HG03469 (cell line): ENCODE measurements around the gene ZBTB32.
"Not testable (repeated sequence)": the region's sequence is repeated elsewhere in the genome, so short reads cannot be mapped to it uniquely, and the experiment has no call there.

Experiments
- ATAC-seq: cut with Tn5 transposase; IDR thresholded peaks from one replicate; pipeline ENCODE4 v1.9.1; 2021; ENCODE audit warnings: mild to moderate bottlenecking, moderate library complexity, moderate number of reproducible peaks; ENCODE audit not compliant: unreplicated experiment

Gene ZBTB32

GRCh38 chr19:35719402-35720162 lies 15.2 kb downstream of the ZBTB32 start:
- no peak for ATAC-seq

GRCh38 chr19:35720163-35720524 lies 15.8 kb downstream of the ZBTB32 start:
- no peak for ATAC-seq

DNA sequence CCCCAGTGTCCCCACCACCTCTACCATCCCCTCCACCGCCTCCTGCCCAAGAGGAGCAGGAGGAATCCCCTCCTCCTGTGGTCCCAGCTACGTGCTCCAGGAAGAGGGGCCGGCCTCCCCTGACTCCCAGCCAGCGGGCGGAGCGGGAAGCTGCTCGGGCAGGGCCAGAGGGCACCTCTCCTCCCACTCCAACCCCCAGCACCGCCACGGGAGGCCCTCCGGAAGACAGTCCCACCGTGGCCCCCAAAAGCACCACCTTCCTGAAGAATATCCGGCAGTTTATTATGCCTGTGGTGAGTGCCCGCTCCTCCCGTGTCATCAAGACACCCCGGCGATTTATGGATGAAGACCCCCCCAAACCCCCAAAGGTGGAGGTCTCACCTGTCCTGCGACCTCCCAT lies 16.3 kb downstream of the ZBTB32 start:
- ATAC-seq = no peak

DNA sequence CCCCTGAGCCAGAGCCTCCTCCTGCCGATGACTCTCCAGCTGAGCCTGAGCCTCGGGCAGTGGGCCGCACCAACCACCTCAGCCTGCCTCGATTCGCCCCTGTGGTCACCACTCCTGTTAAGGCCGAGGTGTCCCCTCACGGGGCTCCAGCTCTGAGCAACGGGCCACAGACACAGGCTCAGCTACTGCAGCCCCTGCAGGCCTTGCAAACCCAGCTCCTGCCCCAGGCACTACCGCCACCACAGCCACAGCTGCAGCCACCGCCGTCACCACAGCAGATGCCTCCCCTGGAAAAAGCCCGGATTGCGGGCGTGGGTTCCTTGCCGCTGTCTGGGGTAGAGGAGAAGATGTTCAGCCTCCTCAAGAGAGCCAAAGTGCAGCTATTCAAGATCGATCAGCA lies 17.0 kb downstream of the ZBTB32 start:
- ATAC-seq = no peak

- ATAC-seq = no peak
Measured at GRCh38 chr19:35722461-35722860, 18.1 kb downstream of the ZBTB32 start.

DNA sequence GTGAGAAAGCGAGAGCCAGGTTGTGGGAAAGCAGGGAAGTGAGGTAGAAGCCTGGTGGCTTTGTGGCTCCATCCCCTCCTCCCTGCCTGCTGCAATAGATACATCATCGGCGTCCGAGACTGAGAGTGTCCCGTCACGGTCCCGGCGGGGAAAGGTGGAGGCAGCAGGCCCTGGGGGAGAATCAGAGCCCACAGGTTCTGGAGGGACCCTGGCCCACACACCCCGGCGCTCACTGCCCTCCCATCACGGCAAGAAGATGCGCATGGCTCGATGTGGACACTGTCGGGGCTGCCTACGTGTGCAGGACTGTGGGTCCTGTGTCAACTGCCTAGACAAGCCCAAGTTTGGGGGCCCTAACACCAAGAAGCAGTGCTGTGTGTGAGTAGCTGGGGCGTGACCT lies 18.5 kb downstream of the ZBTB32 start:
- ATAC-seq = no peak

DNA sequence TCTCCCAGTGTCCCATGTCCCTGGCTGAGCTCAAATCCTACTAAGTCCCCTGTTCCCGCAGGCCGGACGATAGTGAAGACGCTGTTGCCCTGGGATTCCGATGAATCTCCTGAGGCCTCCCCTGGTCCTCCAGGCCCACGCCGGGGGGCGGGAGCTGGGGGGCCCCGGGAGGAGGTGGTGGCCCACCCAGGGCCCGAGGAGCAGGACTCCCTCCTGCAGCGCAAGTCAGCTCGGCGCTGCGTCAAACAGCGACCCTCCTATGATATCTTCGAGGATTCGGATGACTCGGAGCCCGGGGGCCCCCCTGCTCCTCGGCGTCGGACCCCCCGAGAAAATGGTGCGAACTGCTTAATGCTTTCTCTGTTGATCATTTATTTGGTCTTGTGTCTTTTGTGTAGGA lies 19.3 kb downstream of the ZBTB32 start:
- ATAC-seq = no peak

- not testable (repeated sequence) for ATAC-seq
Measured at GRCh38 chr19:35724132-35724531, 19.8 kb downstream of the ZBTB32 start.

GRCh38 chr19:35724560-35724959 lies 20.2 kb downstream of the ZBTB32 start:
- no peak for ATAC-seq

GRCh38 chr19:35725216-35725861 lies 21.0 kb downstream of the ZBTB32 start:
- ATAC-seq = no peak

DNA sequence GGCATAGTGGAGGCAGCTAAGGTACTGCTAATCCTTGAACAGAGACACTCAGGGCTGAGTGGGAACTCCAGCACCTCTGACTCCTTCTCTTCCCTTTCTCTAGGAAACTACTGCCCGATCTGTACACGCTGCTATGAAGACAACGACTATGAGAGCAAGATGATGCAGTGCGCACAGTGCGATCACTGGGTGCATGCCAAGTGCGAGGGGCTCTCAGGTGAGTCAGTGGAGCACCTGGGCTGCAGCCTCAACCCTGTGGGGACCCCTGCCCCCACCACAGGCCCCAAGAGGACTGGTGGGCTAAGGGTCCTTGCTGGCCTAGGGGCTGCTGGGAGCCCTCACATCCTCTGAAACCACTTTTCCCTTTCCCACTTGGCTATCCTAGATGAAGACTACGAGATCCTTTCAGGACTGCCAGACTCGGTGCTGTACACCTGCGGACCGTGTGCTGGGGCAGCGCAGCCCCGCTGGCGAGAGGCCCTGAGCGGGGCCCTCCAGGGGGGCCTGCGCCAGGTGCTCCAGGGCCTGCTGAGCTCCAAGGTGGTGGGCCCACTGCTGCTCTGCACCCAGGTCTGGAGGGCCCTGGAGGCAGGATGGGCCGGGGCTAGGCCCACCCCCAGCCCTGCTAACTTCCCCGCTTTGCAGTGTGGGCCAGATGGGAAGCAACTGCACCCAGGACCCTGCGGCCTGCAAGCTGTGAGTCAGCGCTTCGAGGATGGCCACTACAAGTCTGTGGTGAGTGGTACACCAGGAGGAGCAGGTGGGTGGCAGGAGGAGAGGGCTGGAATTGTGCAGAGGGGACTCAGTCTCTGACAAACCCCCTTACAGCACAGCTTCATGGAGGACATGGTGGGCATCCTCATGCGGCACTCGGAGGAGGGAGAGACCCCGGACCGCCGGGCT lies 22.9 kb downstream of the ZBTB32 start:
- no peak for ATAC-seq

GRCh38 chr19:35727956-35728706 lies 23.8 kb downstream of the ZBTB32 start:
- ATAC-seq = no peak

GRCh38 chr19:35729021-35729420 lies 24.7 kb downstream of the ZBTB32 start:
- ATAC-seq = no peak

DNA sequence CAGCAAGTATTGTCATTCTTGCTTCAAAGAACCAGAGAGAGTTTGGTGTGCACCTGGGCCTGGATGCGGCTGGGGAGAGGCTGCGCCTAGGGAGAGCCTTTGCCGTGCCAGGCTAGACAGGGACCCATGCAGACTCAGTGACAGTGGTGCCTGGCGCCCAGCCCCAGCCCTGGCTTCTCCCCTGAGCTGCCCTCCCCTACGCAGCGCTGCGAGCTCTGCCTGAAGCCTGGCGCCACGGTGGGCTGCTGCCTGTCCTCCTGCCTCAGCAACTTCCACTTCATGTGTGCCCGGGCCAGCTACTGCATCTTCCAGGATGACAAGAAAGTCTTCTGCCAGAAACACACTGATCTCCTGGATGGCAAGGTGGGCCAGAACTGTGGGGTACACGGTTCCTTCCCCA lies 25.4 kb downstream of the ZBTB32 start:
- no peak for ATAC-seq

DNA sequence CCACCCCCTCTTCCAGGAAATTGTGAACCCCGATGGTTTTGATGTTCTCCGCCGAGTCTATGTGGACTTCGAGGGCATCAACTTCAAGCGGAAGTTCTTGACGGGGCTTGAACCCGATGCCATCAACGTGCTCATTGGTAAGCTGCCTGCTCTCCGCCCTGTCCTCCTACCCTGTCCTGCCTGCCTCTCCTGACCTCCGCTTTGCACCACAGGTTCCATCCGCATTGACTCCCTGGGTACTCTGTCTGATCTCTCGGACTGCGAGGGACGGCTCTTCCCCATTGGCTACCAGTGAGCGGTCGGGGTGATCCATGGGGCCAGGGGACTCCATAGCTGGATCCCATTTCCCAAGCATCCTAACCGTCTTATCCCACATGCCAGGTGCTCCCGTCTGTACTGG lies 26.0 kb downstream of the ZBTB32 start:
- ATAC-seq = no peak

DNA sequence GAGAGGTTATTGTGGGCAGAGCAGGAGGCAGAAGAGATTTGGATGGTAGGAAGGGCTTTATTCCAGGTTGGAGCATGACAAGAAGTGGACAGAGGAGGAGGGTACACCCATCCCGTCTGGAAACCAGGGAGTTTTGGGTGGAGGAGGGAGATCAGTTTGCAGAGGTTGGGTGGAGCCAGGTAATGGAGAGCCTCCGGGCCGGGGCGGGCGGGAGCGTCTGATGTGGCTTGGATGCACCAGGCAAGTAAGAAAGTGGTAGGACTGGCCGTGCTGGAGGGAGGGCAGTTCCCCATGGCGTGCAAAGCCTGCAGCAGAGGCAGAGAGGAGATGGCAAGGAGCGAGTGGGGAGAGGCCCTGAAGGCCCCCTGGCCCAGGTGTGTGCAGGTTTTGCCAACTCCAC lies 27.0 kb downstream of the ZBTB32 start:
- no peak for ATAC-seq

GRCh38 chr19:35731779-35732405 lies 27.5 kb downstream of the ZBTB32 start:
- no peak for ATAC-seq

DNA sequence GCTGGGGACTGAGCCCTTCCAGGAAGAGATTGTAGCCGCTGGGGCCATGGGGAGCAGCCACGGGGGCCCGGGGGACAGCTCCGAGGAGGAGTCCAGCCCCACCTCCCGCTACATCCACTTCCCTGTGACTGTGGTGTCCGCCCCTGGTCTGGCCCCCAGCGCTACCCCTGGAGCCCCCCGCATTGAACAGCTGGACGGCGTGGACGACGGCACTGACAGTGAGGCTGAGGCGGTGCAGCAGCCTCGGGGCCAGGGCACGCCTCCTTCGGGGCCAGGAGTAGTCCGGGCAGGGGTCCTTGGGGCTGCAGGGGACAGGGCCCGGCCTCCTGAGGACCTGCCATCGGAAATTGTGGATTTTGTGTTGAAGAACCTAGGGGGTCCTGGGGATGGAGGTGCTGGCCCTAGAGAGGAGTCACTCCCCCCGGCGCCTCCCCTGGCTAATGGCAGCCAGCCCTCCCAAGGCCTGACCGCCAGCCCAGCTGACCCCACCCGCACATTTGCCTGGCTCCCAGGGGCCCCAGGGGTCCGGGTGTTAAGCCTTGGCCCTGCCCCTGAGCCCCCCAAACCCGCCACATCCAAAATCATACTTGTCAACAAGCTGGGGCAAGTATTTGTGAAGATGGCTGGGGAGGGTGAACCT lies 28.3 kb downstream of the ZBTB32 start:
- no peak for ATAC-seq

- no peak for ATAC-seq
Measured at GRCh38 chr19:35733180-35734125, 29.1 kb downstream of the ZBTB32 start.
